ENCODE results near the gene DNAH14.
A peak's percentile ranks its signal among the peaks of the same experiment; 100 is the strongest.
"Not testable (repeated sequence)": the region's sequence is repeated elsewhere in the genome, so short reads cannot be mapped to it uniquely, and the experiment has no call there.

The DNAH14 gene

GRCh38 chr1:224939844-224940425 is 10.5 kb downstream of the DNAH14 start:
- H3K79me2 ChIP-seq (ENCODE audit: insufficient read depth, low read depth), result no peaks in the 10 kb centered on the region; the same call in 1 of the 2 replicates
- H3K27me3 ChIP-seq (ENCODE audit: insufficient read depth, low read depth), result no peaks in the 10 kb centered on the region
- H3K27ac ChIP-seq, result no peak overlapping the region
- H3K36me3 ChIP-seq (ENCODE audit: insufficient read depth), result no peaks in the 10 kb centered on the region
- peak overlapping the region; percentile 18; the same call in 1 of the 2 replicates for H3K4me2 ChIP-seq
- TF ChIP-seq, protein P1, sequence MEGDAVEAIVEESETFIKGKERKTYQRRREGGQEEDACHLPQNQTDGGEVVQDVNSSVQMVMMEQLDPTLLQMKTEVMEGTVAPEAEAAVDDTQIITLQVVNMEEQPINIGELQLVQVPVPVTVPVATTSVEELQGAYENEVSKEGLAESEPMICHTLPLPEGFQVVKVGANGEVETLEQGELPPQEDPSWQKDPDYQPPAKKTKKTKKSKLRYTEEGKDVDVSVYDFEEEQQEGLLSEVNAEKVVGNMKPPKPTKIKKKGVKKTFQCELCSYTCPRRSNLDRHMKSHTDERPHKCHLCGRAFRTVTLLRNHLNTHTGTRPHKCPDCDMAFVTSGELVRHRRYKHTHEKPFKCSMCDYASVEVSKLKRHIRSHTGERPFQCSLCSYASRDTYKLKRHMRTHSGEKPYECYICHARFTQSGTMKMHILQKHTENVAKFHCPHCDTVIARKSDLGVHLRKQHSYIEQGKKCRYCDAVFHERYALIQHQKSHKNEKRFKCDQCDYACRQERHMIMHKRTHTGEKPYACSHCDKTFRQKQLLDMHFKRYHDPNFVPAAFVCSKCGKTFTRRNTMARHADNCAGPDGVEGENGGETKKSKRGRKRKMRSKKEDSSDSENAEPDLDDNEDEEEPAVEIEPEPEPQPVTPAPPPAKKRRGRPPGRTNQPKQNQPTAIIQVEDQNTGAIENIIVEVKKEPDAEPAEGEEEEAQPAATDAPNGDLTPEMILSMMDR (conservative IDR thresholded peaks at IDR 0.05; ENCODE audit: low read depth, low read length), result no peak
- H4K20me1 ChIP-seq (ENCODE audit: insufficient read depth), result no peaks in the 10 kb centered on the region
- no peak overlapping the region for H3K4me3 ChIP-seq (IDR thresholded peaks at IDR 0.05; ENCODE audit: insufficient read depth, low read depth, low read length)
- H3K4me1 ChIP-seq (ENCODE audit: low read depth, poor library complexity, severe bottlenecking), result peaks cover 19% of the 10 kb centered on the region
- no peak overlapping the region for H2AFZ ChIP-seq (ENCODE audit: low read depth)
- H3K9ac ChIP-seq, result no peak overlapping the region

- H4K20me1 ChIP-seq (ENCODE audit: insufficient read depth); H3K36me3 ChIP-seq (ENCODE audit: insufficient read depth); H3K27me3 ChIP-seq (ENCODE audit: insufficient read depth, low read depth); H3K4me3 ChIP-seq (IDR thresholded peaks at IDR 0.05; ENCODE audit: insufficient read depth, low read depth, low read length); H2AFZ ChIP-seq (ENCODE audit: low read depth); H3K79me2 ChIP-seq (ENCODE audit: insufficient read depth, low read depth); H3K27ac ChIP-seq; H3K4me2 ChIP-seq; H3K9ac ChIP-seq: not testable (repeated sequence)
- peaks cover 19% of the 10 kb centered on the region for H3K4me1 ChIP-seq (ENCODE audit: low read depth, poor library complexity, severe bottlenecking)
These were observed 11.3 kb downstream of the DNAH14 start for GRCh38 chr1:224940735-224941134.

- not testable (repeated sequence) for H3K9ac ChIP-seq; H3K27me3 ChIP-seq (ENCODE audit: insufficient read depth, low read depth); H3K36me3 ChIP-seq (ENCODE audit: insufficient read depth); H3K4me2 ChIP-seq; H3K27ac ChIP-seq; H3K79me2 ChIP-seq (ENCODE audit: insufficient read depth, low read depth); H4K20me1 ChIP-seq (ENCODE audit: insufficient read depth); H2AFZ ChIP-seq (ENCODE audit: low read depth); H3K4me3 ChIP-seq (IDR thresholded peaks at IDR 0.05; ENCODE audit: insufficient read depth, low read depth, low read length)
- H3K4me1 ChIP-seq (ENCODE audit: low read depth, poor library complexity, severe bottlenecking), result peaks cover 12% of the 10 kb centered on the region
These were observed 16.3 kb downstream of the DNAH14 start for GRCh38 chr1:224945651-224946348.

- not testable (repeated sequence) for H3K4me3 ChIP-seq (IDR thresholded peaks at IDR 0.05; ENCODE audit: insufficient read depth, low read depth, low read length); H3K4me2 ChIP-seq; H4K20me1 ChIP-seq (ENCODE audit: insufficient read depth); H3K79me2 ChIP-seq (ENCODE audit: insufficient read depth, low read depth); H2AFZ ChIP-seq (ENCODE audit: low read depth); H3K27ac ChIP-seq; H3K36me3 ChIP-seq (ENCODE audit: insufficient read depth); H3K27me3 ChIP-seq (ENCODE audit: insufficient read depth, low read depth); H3K9ac ChIP-seq
- H3K4me1 ChIP-seq (ENCODE audit: low read depth, poor library complexity, severe bottlenecking), result peaks cover 12% of the 10 kb centered on the region
These were observed 16.8 kb downstream of the DNAH14 start for GRCh38 chr1:224946349-224946691.

DNA sequence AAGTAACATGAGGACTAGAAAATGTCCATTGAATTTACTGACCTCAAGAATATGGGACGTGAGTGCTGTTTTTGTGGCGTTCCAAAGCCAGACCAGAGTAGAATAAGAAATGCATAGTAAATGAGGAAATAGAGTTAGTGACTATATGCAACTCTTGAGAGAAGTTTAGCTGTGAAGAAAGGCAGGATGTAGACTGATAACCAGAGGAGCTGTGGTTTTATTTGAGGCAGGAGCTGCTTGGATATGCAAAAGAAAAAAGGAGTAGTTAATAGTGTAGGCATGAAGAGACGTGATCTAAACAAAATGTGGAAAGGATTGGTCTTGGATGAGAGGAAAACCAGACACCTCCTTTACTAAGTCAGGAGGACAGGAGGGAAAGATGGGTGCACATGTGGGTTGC is 28.2 kb downstream of the DNAH14 start:
- Histone ChIP-seq H3K36me3 (ENCODE audit: insufficient read depth) (no peaks in the 10 kb centered on the region), H3K27me3 (ENCODE audit: insufficient read depth, low read depth) (no peaks in the 10 kb centered on the region), H3K4me1 (ENCODE audit: low read depth, poor library complexity, severe bottlenecking) (no peaks in the 10 kb centered on the region), H3K27ac (no peak overlapping the region), H3K9ac (no peak overlapping the region), H3K4me3 (IDR thresholded peaks at IDR 0.05; ENCODE audit: insufficient read depth, low read depth, low read length) (no peak overlapping the region), H3K4me2 (no peak overlapping the region), H4K20me1 (ENCODE audit: insufficient read depth) (no peaks in the 10 kb centered on the region), H3K79me2 (ENCODE audit: insufficient read depth, low read depth) (no peaks in the 10 kb centered on the region), H2AFZ (ENCODE audit: low read depth) (no peak overlapping the region)
- TF ChIP-seq, protein P1 (conservative IDR thresholded peaks at IDR 0.05; ENCODE audit: low read depth, low read length), result no peak

GRCh38 chr1:224958490-224958889 is 29.0 kb downstream of the DNAH14 start:
- Histone ChIP-seq H3K4me2 (no peak overlapping the region), H3K27ac (no peak overlapping the region), H3K79me2 (ENCODE audit: insufficient read depth, low read depth) (no peaks in the 10 kb centered on the region), H3K4me3 (IDR thresholded peaks at IDR 0.05; ENCODE audit: insufficient read depth, low read depth, low read length) (no peak overlapping the region), H4K20me1 (ENCODE audit: insufficient read depth) (no peaks in the 10 kb centered on the region), H3K36me3 (ENCODE audit: insufficient read depth) (no peaks in the 10 kb centered on the region), H3K9ac (no peak overlapping the region), H3K4me1 (ENCODE audit: low read depth, poor library complexity, severe bottlenecking) (no peaks in the 10 kb centered on the region), H3K27me3 (ENCODE audit: insufficient read depth, low read depth) (no peaks in the 10 kb centered on the region), H2AFZ (ENCODE audit: low read depth) (no peak overlapping the region)
- TF ChIP-seq, protein P1 (conservative IDR thresholded peaks at IDR 0.05; ENCODE audit: low read depth, low read length), result no peak
